Osteoblast (primary cell): ENCODE measurements around the gene ARHGAP44. TPM values are rescaled to one million over a fixed set of nuclear protein-coding genes. Genes with fewer than 3 reads are reported as not detected.

Experiments
- DNase-seq: peaks from one replicate; pipeline ENCODE4 v3.0.0; 2011; ENCODE audit warnings: low spot score, mixed read lengths; ENCODE audit not compliant: insufficient read length; ENCODE audit errors: missing footprints
- H2AFZ ChIP-seq: 2 replicates; pipeline ENCODE4 v1.6.0; 2011; ENCODE audit warnings: mild to moderate bottlenecking, low read length
- H3K27ac ChIP-seq: 2 replicates; pipeline ENCODE4 v1.5.1; 2011; ENCODE audit warnings: mild to moderate bottlenecking, low read depth, low read length, moderate library complexity
- H3K27me3 ChIP-seq: 2 replicates; pipeline ENCODE4 v1.6.0; 2012; ENCODE audit warnings: mild to moderate bottlenecking, control low read depth, inconsistent platforms, low read length, moderate library complexity; ENCODE audit not compliant: insufficient read depth
- H3K36me3 ChIP-seq: 2 replicates; pipeline ENCODE4 v1.5.1; 2011; ENCODE audit warnings: mild to moderate bottlenecking, low read length, control low read depth, moderate library complexity; ENCODE audit not compliant: insufficient read depth
- H3K4me1 ChIP-seq: 2 replicates; pipeline ENCODE4 v1.5.1; 2011; ENCODE audit warnings: mild to moderate bottlenecking, low read length, control low read depth, moderate library complexity; ENCODE audit not compliant: insufficient read depth
- H3K4me2 ChIP-seq: 2 replicates; pipeline ENCODE4 v1.6.0; 2011; ENCODE audit warnings: mild to moderate bottlenecking, low read length; ENCODE audit not compliant: insufficient read depth
- H3K4me3 ChIP-seq: fragments of 200-600 bp; sonication (generic); 3 replicates; pipeline ENCODE4 v1.5.1; 2012; ENCODE audit warnings: mild to moderate bottlenecking, low read length, inconsistent platforms; ENCODE audit not compliant: insufficient read depth
- H3K79me2 ChIP-seq: 2 replicates; pipeline ENCODE4 v1.6.0; 2012; ENCODE audit warnings: mild to moderate bottlenecking, low read length, control low read depth, inconsistent platforms; ENCODE audit not compliant: insufficient read depth
- H3K9me3 ChIP-seq: 2 replicates; pipeline ENCODE4 v1.5.1; 2011; ENCODE audit warnings: low read depth, low read length, control low read depth
- H4K20me1 ChIP-seq: 2 replicates; pipeline ENCODE4 v1.6.0; 2012; ENCODE audit warnings: mild to moderate bottlenecking, low read length, control low read depth; ENCODE audit not compliant: insufficient read depth
- total RNA-seq: library from RNA; depleted of rRNA; stranded (reverse); fragments of >200 nt; gene quantifications from 2 replicates; pipeline ENCODE4 v1.2.3, GENCODE V29; 2012
- TF ChIP-seq, protein P1 (sequence below): IDR thresholded peaks from 2 replicates; pipeline ENCODE4 v1.5.1; 2011; ENCODE audit warnings: mild to moderate bottlenecking, low read depth, low read length, moderate library complexity; ENCODE audit errors: extremely low read depth

ARHGAP44 gene
- total RNA-seq, 1 donor = 4.3 TPM

DNA sequence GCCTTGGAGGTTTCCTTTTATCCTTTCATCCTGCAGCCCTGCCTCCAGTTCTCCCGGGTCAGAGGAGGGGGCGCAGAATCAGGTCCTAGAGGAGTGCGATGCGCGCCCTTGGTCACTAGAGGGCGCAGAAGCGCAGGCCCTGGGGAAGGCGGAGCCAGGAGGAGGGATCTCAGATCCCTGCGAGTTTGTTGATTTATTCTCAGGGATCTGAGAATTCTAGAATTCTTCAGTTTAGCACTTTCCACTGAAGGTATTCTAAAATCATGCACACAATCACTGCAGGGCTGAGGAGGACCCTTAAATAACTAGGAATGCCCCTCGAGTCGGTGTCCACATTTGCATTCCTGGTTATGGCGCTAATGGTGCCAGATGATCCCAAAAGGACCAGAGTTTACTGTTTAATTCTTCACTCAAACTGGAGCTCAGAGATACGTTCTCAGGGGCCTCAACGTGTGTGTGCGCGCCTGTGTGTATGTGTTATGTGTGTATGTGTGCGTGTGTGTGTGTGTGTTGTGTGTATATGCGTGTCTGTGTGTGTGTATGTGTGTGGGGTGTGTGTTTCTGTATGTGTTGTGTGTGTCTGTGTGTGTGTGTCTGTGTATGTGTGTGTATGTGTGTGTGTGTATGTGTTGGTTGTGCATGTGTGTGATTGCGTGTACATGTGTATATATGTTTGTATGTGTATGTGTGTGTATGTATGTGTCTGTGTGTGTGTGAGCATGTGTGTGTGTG is 235.4 kb downstream of the ARHGAP44 start:
- H3K27me3 ChIP-seq = no peaks in the 10 kb centered on the region
- no peak overlapping the region for H3K27ac ChIP-seq
- H3K4me3 ChIP-seq = peak overlapping the region; percentile 24
- peak overlapping the region; percentile 69 for H3K4me2 ChIP-seq
- H2AFZ ChIP-seq = peak overlapping the region; percentile 78
- no peaks in the 10 kb centered on the region for H3K36me3 ChIP-seq
- no peaks in the 10 kb centered on the region for H3K4me1 ChIP-seq
- H3K79me2 ChIP-seq = no peaks in the 10 kb centered on the region
- no peaks in the 10 kb centered on the region for H3K9me3 ChIP-seq
- no peaks in the 10 kb centered on the region for H4K20me1 ChIP-seq
- peak; percentile 91 for DNase-seq
- TF ChIP-seq, protein P1, sequence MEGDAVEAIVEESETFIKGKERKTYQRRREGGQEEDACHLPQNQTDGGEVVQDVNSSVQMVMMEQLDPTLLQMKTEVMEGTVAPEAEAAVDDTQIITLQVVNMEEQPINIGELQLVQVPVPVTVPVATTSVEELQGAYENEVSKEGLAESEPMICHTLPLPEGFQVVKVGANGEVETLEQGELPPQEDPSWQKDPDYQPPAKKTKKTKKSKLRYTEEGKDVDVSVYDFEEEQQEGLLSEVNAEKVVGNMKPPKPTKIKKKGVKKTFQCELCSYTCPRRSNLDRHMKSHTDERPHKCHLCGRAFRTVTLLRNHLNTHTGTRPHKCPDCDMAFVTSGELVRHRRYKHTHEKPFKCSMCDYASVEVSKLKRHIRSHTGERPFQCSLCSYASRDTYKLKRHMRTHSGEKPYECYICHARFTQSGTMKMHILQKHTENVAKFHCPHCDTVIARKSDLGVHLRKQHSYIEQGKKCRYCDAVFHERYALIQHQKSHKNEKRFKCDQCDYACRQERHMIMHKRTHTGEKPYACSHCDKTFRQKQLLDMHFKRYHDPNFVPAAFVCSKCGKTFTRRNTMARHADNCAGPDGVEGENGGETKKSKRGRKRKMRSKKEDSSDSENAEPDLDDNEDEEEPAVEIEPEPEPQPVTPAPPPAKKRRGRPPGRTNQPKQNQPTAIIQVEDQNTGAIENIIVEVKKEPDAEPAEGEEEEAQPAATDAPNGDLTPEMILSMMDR = peak; percentile 98

DNA sequence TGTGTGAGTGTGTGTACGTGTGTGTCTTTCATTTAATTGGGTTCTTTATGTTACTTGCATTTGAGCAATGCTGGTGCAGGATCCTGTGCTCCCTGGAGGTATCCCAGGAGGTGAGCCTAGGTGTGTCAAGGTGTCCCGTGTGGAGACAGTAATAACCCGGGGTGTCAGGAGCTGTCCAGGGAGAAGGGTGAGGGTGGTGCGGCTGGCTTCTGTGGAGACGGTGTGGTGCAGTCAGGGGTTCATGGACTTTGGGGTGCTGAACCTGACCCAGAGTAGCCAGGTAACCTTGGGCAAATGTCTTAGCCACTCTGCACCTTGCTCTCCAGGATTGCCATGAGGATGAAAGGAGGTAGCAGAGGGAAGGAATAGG is 235.9 kb downstream of the ARHGAP44 start:
- no peak for DNase-seq
- TF ChIP-seq, protein P1 = no peak
- no peaks in the 10 kb centered on the region for H3K27me3 ChIP-seq

DNA sequence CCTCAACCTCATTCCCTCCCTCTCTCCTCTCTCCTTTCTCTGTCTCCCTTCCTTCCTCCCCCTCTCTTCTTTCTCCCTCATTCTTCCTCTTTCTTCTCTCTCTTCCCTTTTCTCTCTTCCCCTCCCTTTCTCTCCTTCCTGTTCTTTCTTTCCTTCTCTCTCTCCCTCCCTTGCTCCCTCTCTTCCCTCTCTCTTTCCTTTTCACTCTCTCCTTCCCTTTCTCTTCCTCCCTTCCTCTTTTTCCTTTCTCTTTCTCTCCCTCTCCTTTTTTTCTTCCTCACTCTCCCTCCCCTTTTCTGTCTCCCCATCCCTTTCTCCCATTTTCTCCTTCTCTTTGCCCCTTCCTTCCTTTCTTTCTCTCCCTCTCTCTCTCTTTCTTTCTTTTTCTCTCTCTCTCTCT is 236.4 kb downstream of the ARHGAP44 start:
- Histone ChIP-seq H3K4me2 (no peak overlapping the region), H3K36me3 (no peaks in the 10 kb centered on the region), H3K9me3 (no peaks in the 10 kb centered on the region), H2AFZ (peak overlapping the region; percentile 51), H3K4me3 (no peak overlapping the region), H4K20me1 (no peaks in the 10 kb centered on the region), H3K4me1 (no peaks in the 10 kb centered on the region), H3K27me3 (no peaks in the 10 kb centered on the region), H3K27ac (no peak overlapping the region), H3K79me2 (no peaks in the 10 kb centered on the region)
- TF ChIP-seq, protein P1 = no peak
- DNase-seq = no peak

More for the DNA sequence above, 235.9 kb downstream of the ARHGAP44 start:
- no peak overlapping the region for H3K27ac ChIP-seq
- no peaks in the 10 kb centered on the region for H3K4me1 ChIP-seq
- no peak overlapping the region for H3K4me3 ChIP-seq
- no peaks in the 10 kb centered on the region for H4K20me1 ChIP-seq
- H3K36me3 ChIP-seq = no peaks in the 10 kb centered on the region
- H2AFZ ChIP-seq = no peak overlapping the region
- no peaks in the 10 kb centered on the region for H3K9me3 ChIP-seq
- H3K4me2 ChIP-seq = no peak overlapping the region
- H3K79me2 ChIP-seq = no peaks in the 10 kb centered on the region

DNA sequence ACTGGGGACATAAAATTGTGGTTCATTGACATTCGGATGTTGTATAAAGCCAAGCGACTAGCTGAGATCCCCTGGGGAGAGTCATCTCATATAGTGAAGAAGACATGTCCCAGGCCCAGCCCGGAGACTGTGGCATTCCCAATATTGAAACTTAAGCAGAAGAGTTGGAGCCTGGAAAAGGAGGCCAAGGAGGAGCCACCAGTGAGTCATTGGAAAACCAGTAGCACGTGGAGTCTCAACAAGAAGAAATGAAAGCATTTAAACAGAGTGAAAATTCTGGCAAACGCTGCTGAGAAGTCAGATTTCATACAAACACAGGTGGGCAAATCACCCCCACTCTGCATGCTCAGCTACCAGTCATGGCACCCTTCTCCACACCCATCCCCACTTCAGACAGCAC is 237.9 kb downstream of the ARHGAP44 start:
- DNase-seq = no peak
- Histone ChIP-seq H2AFZ (no peak overlapping the region), H3K9me3 (no peaks in the 10 kb centered on the region), H3K4me1 (no peaks in the 10 kb centered on the region), H4K20me1 (no peaks in the 10 kb centered on the region), H3K27ac (no peak overlapping the region), H3K36me3 (no peaks in the 10 kb centered on the region), H3K4me2 (no peak overlapping the region), H3K79me2 (no peaks in the 10 kb centered on the region), H3K27me3 (no peaks in the 10 kb centered on the region), H3K4me3 (no peak overlapping the region)
- TF ChIP-seq, protein P1 = no peak
